Keratinocyte (primary cell): ENCODE data around the gene FAM210B. TPM values are rescaled to one million over a fixed set of nuclear protein-coding genes. Genes with fewer than 3 reads are reported as not detected.

Experiments used
- DNase-seq: peaks from one replicate; pipeline ENCODE4 v3.0.0-alpha.2; 2011; ENCODE audit warnings: low read depth, missing footprints, low spot score
- FAIRE-seq: peaks from 2 replicates; lab custom pipeline; 2011; peaks lifted over from hg19 to GRCh38; lab: Jason Lieb, UNC
- H2AFZ ChIP-seq: 2 replicates; pipeline ENCODE4 v1.6.0; 2012; ENCODE audit warnings: low read length, control low read depth, inconsistent platforms; ENCODE audit not compliant: control insufficient read depth
- H3K27ac ChIP-seq: 2 replicates; pipeline ENCODE4 v1.5.1; 2011; ENCODE audit warnings: low read length; ENCODE audit not compliant: control insufficient read depth, insufficient read depth
- H3K27me3 ChIP-seq: 3 replicates; pipeline ENCODE4 v1.6.0; 2011; ENCODE audit warnings: low read length; ENCODE audit not compliant: control insufficient read depth, insufficient read depth; ENCODE audit errors: extremely low read depth
- H3K36me3 ChIP-seq, 2 experiments: 2 replicates in 1 of 2; 3 replicates in 1 of 2; pipeline ENCODE4 v1.5.1; 2011; ENCODE audit warnings: low read length in 2 of 2, mild to moderate bottlenecking in 1 of 2; ENCODE audit not compliant: control insufficient read depth in 2 of 2, insufficient read depth in 2 of 2; ENCODE audit errors: extremely low read depth in 1 of 2
- H3K4me1 ChIP-seq: 3 replicates; pipeline ENCODE4 v1.5.1; 2011; ENCODE audit warnings: low read length; ENCODE audit not compliant: control insufficient read depth, insufficient read depth; ENCODE audit errors: extremely low read depth
- H3K4me2 ChIP-seq: 3 replicates; pipeline ENCODE4 v1.6.0; 2011; ENCODE audit warnings: low read depth, low read length; ENCODE audit not compliant: control insufficient read depth, insufficient read depth; ENCODE audit errors: extremely low read depth
- H3K4me3 ChIP-seq, 3 experiments: fragments of 200-600 bp in 1 of 3; sonication (generic) in 1 of 3; 2 replicates in 2 of 3; 3 replicates in 1 of 3; pipeline ENCODE4 v1.5.1; 2011 to 2016; ENCODE audit warnings: low read length in 3 of 3, mild to moderate bottlenecking in 3 of 3, control low read depth in 2 of 3, inconsistent platforms in 1 of 3, low read depth in 1 of 3, mixed read lengths in 1 of 3, mixed run types in 1 of 3, moderate library complexity in 1 of 3; ENCODE audit not compliant: control insufficient read depth in 2 of 3, insufficient read depth in 2 of 3; ENCODE audit errors: extremely low read depth in 1 of 3
- H3K79me2 ChIP-seq: 2 replicates; pipeline ENCODE4 v1.6.0; 2012; ENCODE audit warnings: low read length; ENCODE audit not compliant: control insufficient read depth, insufficient read depth
- H3K9ac ChIP-seq: 3 replicates; pipeline ENCODE4 v1.6.0; 2011; ENCODE audit warnings: low read length; ENCODE audit not compliant: control insufficient read depth, insufficient read depth; ENCODE audit errors: extremely low read depth
- H3K9me1 ChIP-seq: 3 replicates; pipeline ENCODE4 v1.6.0; 2011; ENCODE audit warnings: low read length; ENCODE audit not compliant: control insufficient read depth, insufficient read depth; ENCODE audit errors: extremely low read depth
- H3K9me3 ChIP-seq: 2 replicates; pipeline ENCODE4 v1.5.1; 2012; ENCODE audit warnings: low read depth, low read length; ENCODE audit not compliant: control insufficient read depth
- H4K20me1 ChIP-seq: 3 replicates; pipeline ENCODE4 v1.6.0; 2011; ENCODE audit warnings: low read length; ENCODE audit not compliant: control insufficient read depth, insufficient read depth; ENCODE audit errors: extremely low read depth
- CTCF ChIP-seq, 3 experiments: IDR thresholded peaks in 1 of 3; conservative IDR thresholded peaks in 1 of 3; optimal IDR thresholded peaks in 1 of 3; 2 replicates in 2 of 3; 3 replicates in 1 of 3; pipeline versions ENCODE3 to v1.5.1; 2011; ENCODE audit warnings: low read length in 3 of 3, mild to moderate bottlenecking in 3 of 3, moderate library complexity in 2 of 3, control low read depth in 1 of 3, inconsistent platforms in 1 of 3; ENCODE audit not compliant: insufficient read depth in 2 of 3; ENCODE audit errors: extremely low read depth in 1 of 3
- EZH2 ChIP-seq: IDR thresholded peaks from one replicate; pipeline ENCODE4 v1.6.1; 2012; ENCODE audit warnings: inconsistent platforms, mild to moderate bottlenecking, low read length, moderate library complexity
- dilution Hi-C: fragments of 300-500 bp; cut with MboI; formaldehyde crosslinking; loops from one replicate; pipeline ENCODE4 v1.7.0; 2020; ENCODE audit warnings: low sequenced_read_pairs; ENCODE audit not compliant: extremely low pct_ligation_motif_present
- polyA plus RNA-seq, 5 experiments: library from polyadenylated mRNA; depleted of rRNA in 3 of 5; stranded (reverse) in 3 of 5; stranded (forward) in 1 of 5; unstranded in 1 of 5; fragments of >200 nt; gene quantifications; 1 replicate in 1 of 5; 2 replicates in 3 of 5; 3 replicates in 1 of 5; pipeline versions ENCODE4 v1.2.1 to v1.2.3, GENCODE V29; 2011 to 2012; ENCODE audit warnings: missing spikeins in 2 of 5, low read depth in 1 of 5, low replicate concordance in 1 of 5

Gene FAM210B
- polyA plus RNA-seq, 1 donor (not counting 4 experiments of a cell fraction or from before 2014, with no cell fraction given) = 34.5 TPM

- Histone ChIP-seq H3K27me3 (no peaks in the 10 kb centered on the region), H3K9ac (no peak overlapping the region), H3K9me3 (no peaks in the 10 kb centered on the region), H3K27ac (no peak overlapping the region), H3K4me2 (no peak overlapping the region), H3K9me1 (peaks cover 3% of the 10 kb centered on the region), H3K36me3 (peaks cover 4 to 8% of the 10 kb centered on the region in 2 experiments), H2AFZ (no peak overlapping the region), H4K20me1 (no peaks in the 10 kb centered on the region), H3K4me1 (peaks cover 12% of the 10 kb centered on the region), H3K4me3 (no peak overlapping the region), H3K79me2 (peaks cover 8% of the 10 kb centered on the region)
- DNase-seq = no peak
- no peak for FAIRE-seq
- TF ChIP-seq EZH2 = no peak
- dilution Hi-C loops = no loop called here
Observed at GRCh38 chr20:56360908-56361205, 2.1 kb downstream of the FAM210B start.

- no peak overlapping the region for H3K27ac ChIP-seq
- H3K79me2 ChIP-seq = peaks cover 8% of the 10 kb centered on the region
- H3K4me2 ChIP-seq = no peak overlapping the region
- no peak overlapping the region for H3K9ac ChIP-seq
- DNase-seq = no peak
- H3K36me3 ChIP-seq = peaks cover 4 to 8% of the 10 kb centered on the region in 2 experiments
- H3K4me1 ChIP-seq = peaks cover 12% of the 10 kb centered on the region
- H2AFZ ChIP-seq = no peak overlapping the region
- H3K9me1 ChIP-seq = peaks cover 3% of the 10 kb centered on the region
- TF ChIP-seq CTCF (optimal IDR thresholded peaks at IDR 0.05 in 1 of 3, IDR thresholded peaks at IDR 0.05 in 1 of 3, conservative IDR thresholded peaks at IDR 0.05 in 1 of 3; ENCODE audit: extremely low read depth in 1 of 3, insufficient read depth in 2 of 3, low read length in 3 of 3) (no peak), EZH2 (no peak)
- H3K4me3 ChIP-seq = no peak overlapping the region
- no peaks in the 10 kb centered on the region for H3K27me3 ChIP-seq
- no peak for FAIRE-seq
- dilution Hi-C loops = no loop called here
- H3K9me3 ChIP-seq = no peaks in the 10 kb centered on the region
- no peaks in the 10 kb centered on the region for H4K20me1 ChIP-seq
Observed at GRCh38 chr20:56361900-56362299, 3.1 kb downstream of the FAM210B start.

- Histone ChIP-seq H3K4me1 (peaks cover 12% of the 10 kb centered on the region), H3K27me3 (no peaks in the 10 kb centered on the region), H4K20me1 (no peaks in the 10 kb centered on the region), H3K36me3 (peaks cover 4 to 8% of the 10 kb centered on the region in 2 experiments), H2AFZ (no peak overlapping the region), H3K27ac (no peak overlapping the region), H3K9me3 (no peaks in the 10 kb centered on the region), H3K4me3 (no peak overlapping the region), H3K9ac (no peak overlapping the region), H3K4me2 (no peak overlapping the region), H3K79me2 (peaks cover 8% of the 10 kb centered on the region), H3K9me1 (peaks cover 3% of the 10 kb centered on the region)
- DNase-seq (no peak), FAIRE-seq (no peak)
- dilution Hi-C loops = no loop called here
- TF ChIP-seq CTCF (optimal IDR thresholded peaks at IDR 0.05 in 1 of 3, IDR thresholded peaks at IDR 0.05 in 1 of 3, conservative IDR thresholded peaks at IDR 0.05 in 1 of 3; ENCODE audit: extremely low read depth in 1 of 3, insufficient read depth in 2 of 3, low read length in 3 of 3) = no peak
- TF ChIP-seq EZH2 = no peak
Observed at GRCh38 chr20:56362833-56363413, 4.1 kb downstream of the FAM210B start.
